Hematopoietic multipotent progenitor cell treated with erythropoietin and hydrocortisone succinate and interleukin-3 and kit ligand, for 17 days (in vitro differentiated cells): Measurements from ENCODE around the gene C11orf24.
A peak's percentile ranks its signal among the peaks of the same experiment; 100 is the strongest.
"Not testable (repeated sequence)": the region's sequence is repeated elsewhere in the genome, so short reads cannot be mapped to it uniquely, and the experiment has no call there.

ENCODE experiments used
- DNase-seq: peaks from one replicate; pipeline ENCODE4 v3.0.0-alpha.2; 2015; ENCODE audit warnings: low spot score

C11orf24 gene

DNA sequence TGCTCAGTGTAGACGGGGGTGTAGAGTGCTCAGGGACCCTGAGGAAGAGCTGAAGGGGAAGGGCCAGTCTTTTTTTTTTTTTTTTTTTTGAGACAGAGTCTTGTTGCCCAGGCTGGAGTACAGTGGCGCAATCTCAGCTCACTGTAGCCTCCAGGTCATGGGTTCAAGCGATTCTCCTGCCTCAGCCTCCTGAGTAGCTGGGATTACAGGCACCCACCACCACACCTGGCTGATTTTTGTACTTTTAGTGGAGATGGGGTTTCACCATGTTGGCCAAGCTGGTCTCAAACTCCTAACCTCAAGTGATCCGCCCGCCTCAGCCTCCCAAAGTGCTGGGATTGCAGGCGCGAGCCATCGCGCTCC lies 27.7 kb upstream of the C11orf24 start:
- not testable (repeated sequence) for DNase-seq

- DNase-seq = no peak
These were observed 27.1 kb upstream of the C11orf24 start for GRCh38 chr11:68298659-68299516.

DNA sequence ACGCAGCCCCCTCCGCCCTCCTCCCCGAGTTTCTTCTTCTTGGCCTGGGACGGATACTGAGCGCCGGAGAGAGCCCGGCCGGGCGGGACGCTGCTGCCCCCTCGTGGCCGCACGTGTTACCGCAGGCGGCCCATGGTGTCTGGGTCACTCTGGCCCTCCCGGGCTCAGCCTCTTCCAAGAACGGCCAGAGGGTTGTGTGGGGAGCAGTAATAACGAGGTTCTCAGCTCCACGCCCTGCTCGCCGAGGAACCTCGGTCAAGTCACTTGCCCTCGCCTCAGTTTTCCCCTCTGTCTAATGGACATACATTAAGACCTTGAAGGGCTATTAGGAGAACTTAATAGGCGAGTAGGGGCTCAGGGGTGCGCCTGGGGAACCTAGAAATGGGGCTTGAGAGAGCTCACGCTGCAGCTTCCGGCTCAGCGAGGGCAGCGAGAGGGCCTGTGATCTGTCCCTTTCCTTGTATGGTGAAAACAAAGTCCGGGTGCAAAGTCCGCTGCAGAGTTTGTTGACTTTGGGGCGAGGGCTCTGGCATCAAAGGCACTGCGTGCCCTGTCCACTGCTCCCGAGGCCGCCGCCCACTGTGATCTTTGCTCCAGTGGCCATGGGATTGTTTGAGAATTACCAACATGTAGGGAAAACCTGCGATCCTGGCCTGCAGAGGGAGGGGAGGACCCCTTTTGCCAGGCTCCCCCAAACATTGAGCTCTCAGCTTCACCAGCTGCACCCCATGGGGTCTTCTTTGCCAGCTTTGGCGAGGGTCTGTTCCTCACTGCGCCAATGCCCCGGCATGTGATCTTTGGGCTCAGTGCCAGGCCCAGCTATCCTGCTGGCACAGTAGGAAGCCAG lies 26.3 kb upstream of the C11orf24 start:
- DNase-seq = peak; percentile 75

GRCh38 chr11:68297494-68297811 lies 25.7 kb upstream of the C11orf24 start:
- no peak for DNase-seq

DNA sequence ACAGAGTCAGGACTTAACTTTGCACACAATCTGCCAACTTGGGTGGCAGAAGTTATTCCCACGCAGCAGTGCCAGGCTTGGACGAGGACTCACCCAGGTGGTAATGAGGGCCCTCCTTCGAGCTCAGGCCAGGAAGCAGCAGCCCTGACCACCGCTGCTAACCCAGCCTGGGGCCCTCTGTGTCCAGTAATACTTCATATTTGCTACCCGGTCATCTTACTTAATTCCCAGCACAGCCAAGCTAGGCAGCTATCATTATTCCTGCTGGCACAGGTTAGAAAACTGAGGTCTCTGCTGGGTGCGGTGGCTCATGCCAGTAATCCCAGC lies 25.2 kb upstream of the C11orf24 start:
- DNase-seq = no peak

DNA sequence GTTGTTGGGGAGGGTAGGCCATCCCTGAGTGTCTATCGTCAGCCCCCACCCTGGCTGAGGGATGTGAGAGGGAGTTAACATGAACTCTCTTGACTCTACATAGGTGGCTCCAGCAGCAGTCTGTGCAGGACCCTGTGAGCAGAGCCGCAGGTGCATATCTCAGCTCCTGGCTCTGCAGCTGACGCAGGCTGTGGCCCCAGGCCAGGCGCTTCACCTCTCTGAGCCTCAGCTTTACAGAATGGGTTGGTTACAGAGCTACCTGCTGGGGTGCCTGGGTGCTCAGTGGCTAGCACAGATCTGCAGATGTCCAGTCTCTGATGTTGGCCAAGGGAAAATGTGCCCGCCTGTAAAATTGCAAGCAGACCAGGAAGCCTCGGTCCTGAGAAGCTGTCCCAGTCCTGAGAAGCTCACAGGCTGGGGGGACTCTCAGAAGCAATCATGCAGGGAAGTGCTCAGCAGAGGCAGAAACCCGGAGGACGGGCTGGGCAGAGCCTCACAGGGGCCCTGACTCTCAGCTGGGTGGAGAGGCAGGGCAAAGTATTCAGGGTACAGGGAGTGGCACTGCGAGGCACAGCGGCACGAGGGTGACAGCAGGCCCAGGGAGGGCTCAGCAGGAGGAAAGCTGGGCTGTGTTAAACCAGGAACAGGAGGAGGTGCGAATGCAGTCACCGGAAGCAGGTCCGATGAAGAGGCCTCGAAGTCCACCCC lies 24.7 kb upstream of the C11orf24 start:
- DNase-seq = no peak

- no peak for DNase-seq
These were observed 24.2 kb upstream of the C11orf24 start for GRCh38 chr11:68295940-68296339.

- DNase-seq = no peak
These were observed 23.5 kb upstream of the C11orf24 start for GRCh38 chr11:68295271-68295670.

- no peak for DNase-seq
These were observed 21.9 kb upstream of the C11orf24 start for GRCh38 chr11:68293708-68294107.

GRCh38 chr11:68289456-68289855 lies 17.7 kb upstream of the C11orf24 start:
- DNase-seq = no peak

GRCh38 chr11:68287419-68287818 lies 15.6 kb upstream of the C11orf24 start:
- DNase-seq = no peak

DNA sequence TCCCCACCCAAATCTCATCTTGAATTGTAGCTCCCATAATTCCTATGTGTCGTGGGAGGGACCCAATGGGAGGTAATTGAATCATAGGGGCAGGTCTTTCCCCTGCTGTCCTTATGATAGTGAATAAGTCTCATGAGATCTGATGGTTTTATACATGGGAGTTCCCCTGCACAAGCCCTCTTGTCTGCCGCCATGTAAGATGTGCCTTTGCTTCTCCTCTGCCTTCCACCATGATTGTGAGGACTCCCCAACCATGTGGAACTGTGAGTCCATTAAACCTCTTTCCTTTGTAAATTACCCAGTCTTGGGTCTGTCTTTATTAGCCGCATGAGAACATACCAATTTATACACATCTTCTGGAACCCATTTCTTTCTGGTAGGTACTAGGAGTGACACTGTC lies 12.8 kb upstream of the C11orf24 start:
- not testable (repeated sequence) for DNase-seq

DNA sequence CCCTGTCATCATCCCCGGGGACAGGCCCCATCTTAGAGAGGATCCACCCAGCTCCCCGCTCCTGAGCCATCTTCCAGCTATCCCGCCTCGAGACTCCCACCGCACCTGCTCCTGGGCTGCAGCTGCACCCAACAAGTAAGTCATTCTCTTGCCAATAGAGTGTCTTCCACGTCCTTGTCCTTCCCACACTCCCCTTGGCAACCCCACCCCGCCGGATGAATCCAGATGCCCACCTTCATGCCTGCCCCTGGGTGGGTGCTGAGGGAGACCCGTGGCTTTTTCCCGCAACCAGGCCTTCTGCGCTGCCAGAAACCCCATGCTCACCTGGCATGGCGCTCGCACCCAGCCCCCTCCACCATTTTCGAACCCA lies 11.1 kb upstream of the C11orf24 start:
- no peak for DNase-seq

DNA sequence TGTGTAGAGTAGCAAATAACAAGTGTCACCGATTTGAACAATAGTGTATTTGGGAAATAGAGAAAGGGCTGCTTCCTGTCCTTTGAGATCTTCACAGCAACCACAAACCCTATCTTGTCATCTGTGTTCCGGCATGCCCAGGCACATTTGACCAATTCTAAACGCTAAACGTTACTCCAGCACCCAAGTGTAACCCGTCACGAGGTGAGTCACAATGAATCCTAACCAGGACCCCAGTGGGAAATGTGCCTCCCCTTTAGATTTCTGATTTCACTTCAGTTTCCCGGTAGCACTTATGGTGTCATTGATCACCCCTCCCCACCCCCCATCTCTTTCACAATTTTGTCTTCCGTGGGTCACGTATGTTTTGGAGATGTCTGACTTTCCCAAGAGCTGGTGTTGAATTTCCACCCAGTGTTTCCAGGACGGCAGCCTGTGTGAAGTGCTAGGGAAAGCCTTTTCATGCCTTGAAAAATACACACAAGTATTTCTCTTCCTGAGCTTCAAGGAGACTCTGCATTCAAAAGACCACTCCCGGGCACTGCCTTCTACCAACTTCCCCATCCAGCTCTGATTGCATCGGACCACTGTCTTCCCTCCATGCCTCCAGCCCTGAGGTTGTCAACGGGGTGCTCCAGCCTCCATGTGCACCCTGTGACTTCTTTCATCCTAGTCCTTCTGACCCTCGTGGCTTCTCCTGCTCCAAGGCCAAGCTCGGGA lies 10.5 kb upstream of the C11orf24 start:
- no peak for DNase-seq

DNA sequence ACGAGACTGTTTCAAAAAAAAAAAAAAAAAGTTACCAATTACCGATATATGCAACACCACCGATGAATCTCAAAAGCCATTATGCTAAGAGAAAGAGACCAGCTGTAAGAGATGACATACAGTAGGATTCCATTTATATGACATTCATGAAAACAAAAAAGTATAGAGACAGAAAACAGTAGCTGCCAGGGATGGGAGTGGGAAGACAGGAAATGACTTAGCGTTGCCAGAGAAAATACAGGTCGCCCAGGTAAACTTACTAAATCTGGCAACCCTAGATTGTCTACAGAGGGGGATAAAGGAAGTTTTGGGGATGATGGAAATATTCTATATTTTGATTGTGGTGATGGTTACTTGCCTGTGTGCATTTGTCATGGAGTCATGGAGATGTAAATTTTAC lies 7.9 kb upstream of the C11orf24 start:
- no peak for DNase-seq

DNA sequence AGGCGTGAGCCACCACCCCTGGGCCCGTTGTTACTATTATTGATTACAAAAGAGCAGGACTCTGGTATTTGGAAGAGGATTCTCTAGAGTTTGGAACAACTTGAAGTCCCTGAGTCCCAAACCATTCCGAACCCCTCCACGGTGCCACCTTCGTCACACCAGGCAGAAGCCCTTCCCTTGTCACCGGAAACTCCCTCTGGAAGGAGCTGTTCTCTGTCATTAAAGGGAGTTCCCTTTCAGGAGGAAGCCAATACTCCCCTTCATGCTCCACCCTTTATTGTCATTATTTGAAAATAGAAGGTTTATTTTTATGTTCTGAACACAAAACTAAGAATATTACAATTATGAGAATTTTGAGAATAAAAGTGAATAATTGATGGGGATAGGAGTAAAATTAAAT lies 5.1 kb upstream of the C11orf24 start:
- DNase-seq = no peak

- DNase-seq = no peak
These were observed 4.1 kb upstream of the C11orf24 start for GRCh38 chr11:68275721-68276507.

- no peak for DNase-seq
These were observed 2.5 kb upstream of the C11orf24 start for GRCh38 chr11:68274306-68274705.

DNA sequence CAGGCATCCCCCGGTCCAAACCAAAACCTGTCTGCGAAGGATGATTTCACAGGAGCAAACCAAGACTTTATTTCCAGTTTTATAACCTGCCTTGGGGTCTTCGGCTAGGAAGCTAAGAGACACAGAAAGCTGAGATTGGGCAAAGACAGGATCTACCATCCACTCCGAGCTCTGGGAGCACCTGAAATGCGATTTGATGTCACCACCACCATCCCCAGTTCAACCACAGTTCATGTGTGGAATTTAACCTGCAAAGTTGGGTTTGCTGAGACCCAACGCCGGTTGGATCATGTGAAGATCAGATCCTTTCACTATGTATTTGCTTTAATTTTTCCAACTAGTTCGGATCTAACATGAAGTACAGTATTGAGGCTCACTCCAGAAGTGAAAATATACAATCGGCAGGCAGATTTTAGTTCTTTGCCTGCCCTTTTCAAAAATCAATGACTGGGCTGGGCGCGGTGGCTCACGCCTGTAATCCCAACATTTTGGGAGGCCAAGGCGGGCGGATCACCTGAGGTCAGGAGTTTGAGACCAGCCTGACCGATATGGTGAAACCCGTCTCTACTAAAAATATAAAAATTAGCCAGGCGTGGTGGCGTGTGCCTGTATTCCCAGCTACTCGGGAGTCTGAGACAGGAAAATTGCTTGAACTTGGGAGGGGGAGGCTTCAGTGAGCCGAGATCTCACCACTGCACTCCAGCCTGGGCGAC lies 1.4 kb upstream of the C11orf24 start:
- DNase-seq = no peak

DNA sequence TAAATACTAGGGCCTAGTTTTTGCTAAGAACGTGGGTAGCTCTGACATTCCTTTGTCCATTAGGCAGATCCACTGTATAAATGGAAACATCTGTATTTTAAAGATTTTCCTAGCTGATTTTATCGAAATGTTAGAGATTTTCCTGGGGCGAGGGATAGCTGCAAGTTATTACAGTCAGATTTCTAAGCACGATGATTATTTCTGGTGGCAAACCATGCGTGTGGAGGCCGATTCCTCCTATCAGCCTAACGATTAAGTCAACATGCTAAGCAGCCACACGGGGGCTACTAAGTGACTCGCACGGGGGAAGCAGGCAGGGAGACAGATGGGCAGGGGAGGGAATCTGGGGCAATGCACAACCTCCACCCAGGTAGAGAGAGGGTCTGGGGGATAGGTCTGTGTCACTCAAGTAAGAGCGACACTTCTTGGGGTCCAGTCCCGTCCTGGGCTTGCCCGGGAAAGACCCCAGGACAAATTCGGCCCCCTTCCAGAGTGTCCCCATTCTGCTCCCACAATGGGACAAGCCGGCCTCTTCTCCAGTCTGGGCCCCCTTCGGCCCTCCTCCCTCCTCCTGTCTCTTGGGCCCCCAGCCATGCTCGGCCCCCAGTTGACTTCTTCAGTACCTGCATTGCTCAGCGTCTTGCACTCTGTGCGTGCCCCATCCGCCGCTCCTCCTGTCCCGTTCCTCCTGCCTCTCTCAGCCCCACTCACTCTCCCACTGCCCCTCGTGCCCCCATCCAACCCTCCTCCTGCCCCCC lies 571 bp downstream of the C11orf24 start:
- DNase-seq = peak; percentile 42
